Loucy (cell line): ENCODE measurements around the gene CROCC2.

Source experiments
- CTCF ChIP-seq: fragments of 200-600 bp; sonication (generic); conservative IDR thresholded peaks from 2 replicates; pipeline ENCODE4 v1.5.1; 2014; ENCODE audit warnings: mild to moderate bottlenecking, antibody characterized with exemption, low read length
- EZH2phosphoT487 ChIP-seq: fragments of 200-600 bp; IDR thresholded peaks from 2 replicates; pipeline ENCODE4 v1.6.1; 2018; ENCODE audit warnings: antibody characterized with exemption, mild to moderate bottlenecking, moderate library complexity, borderline replicate concordance

- TF ChIP-seq CTCF = no peak
- TF ChIP-seq EZH2phosphoT487 = no peak
Observed at GRCh38 chr2:240879105-240879504, 27.0 kb upstream of the CROCC2 start.
